Measurements from ENCODE around the gene PPDPF.

DNA sequence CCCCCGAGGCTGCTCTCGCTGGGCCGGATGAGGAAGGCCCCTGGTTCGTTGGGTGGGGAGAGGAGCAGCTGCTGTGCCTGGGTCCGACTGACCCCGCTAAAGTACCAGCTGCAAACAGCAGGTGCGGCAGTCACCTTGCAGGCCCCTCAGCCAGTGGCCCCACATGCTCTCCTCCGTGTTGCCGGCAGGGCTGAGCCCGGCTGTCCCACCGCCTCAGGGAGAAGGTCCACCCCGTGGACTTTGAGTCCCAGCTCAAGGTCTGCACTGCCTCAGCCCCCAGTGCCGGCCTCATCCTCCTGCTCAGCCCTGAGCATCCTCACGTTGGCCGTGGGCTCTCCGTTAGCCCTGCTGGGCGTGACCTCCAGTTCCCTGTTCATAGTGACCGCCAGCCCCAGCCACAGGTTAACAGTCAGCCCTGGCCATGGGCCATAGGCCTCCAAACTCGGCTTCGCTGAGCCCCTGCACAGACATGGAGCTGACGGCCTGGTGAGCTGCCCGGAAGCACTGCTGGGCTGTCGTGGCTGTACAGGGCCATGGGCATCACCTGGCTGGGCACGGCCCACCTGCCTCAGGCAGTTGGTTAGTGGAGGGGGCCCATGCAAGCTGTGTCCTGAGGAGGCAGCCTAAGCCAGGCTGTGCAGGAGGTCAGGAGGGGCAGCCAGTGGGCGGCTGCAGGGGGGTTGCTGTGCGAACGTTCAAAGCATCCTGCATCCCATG is 23.8 kb downstream of the PPDPF start:
- TF ChIP-seq, protein P1, sequence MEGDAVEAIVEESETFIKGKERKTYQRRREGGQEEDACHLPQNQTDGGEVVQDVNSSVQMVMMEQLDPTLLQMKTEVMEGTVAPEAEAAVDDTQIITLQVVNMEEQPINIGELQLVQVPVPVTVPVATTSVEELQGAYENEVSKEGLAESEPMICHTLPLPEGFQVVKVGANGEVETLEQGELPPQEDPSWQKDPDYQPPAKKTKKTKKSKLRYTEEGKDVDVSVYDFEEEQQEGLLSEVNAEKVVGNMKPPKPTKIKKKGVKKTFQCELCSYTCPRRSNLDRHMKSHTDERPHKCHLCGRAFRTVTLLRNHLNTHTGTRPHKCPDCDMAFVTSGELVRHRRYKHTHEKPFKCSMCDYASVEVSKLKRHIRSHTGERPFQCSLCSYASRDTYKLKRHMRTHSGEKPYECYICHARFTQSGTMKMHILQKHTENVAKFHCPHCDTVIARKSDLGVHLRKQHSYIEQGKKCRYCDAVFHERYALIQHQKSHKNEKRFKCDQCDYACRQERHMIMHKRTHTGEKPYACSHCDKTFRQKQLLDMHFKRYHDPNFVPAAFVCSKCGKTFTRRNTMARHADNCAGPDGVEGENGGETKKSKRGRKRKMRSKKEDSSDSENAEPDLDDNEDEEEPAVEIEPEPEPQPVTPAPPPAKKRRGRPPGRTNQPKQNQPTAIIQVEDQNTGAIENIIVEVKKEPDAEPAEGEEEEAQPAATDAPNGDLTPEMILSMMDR (conservative IDR thresholded peaks at IDR 0.05 in 1 of 2, IDR thresholded peaks at IDR 0.05 in 1 of 2; ENCODE audit: low read depth in 1 of 2, low read length in 2 of 2) = no peak
- TF ChIP-seq EZH2 (IDR thresholded peaks at IDR 0.05; ENCODE audit: low read length, missing control alignments) = no peak
